SK-N-SH (cell line): ENCODE measurements around the gene KRTAP21-1. TPM values are rescaled to one million over a fixed set of nuclear protein-coding genes. Genes with fewer than 3 reads are reported as not detected.
"Not testable (repeated sequence)": the region's sequence is repeated elsewhere in the genome, so short reads cannot be mapped to it uniquely, and the experiment has no call there.

Source experiments
- CTCF ChIA-PET: fragments of 300-600, 350-600 bp; formaldehyde crosslinking; extraction: SDS; loops from one replicate; lab custom pipeline; 2021; lab: Yijun Ruan, JAX
- POLR2A ChIA-PET: fragments of 350-600 bp; sonication (Branson Sonifier 250); formaldehyde crosslinking; extraction: SDS; loops from one replicate; lab custom pipeline; 2020; ENCODE audit warnings: antibody characterized with exemption, inconsistent platforms; lab: Yijun Ruan, JAX
- DNase-seq: peaks from one replicate; pipeline ENCODE4 v3.0.0; 2012
- H2AFZ ChIP-seq: fragments of 200-600 bp; sonication (generic); 2 replicates; pipeline ENCODE4 v1.8.1; 2016; ENCODE audit warnings: antibody characterized with exemption, mild to moderate bottlenecking, low read depth
- H3F3A ChIP-seq: fragments of 200-600 bp; sonication (generic); replicated peaks from 2 replicates; pipeline ENCODE3; 2016; ENCODE audit warnings: antibody characterized with exemption, mild to moderate bottlenecking; ENCODE audit not compliant: insufficient read depth
- H3K27ac ChIP-seq, 2 experiments: fragments of 200-500 bp in 1 of 2; fragments of 200-600 bp in 1 of 2; sonication (Bioruptor generic) in 1 of 2; sonication (generic), shearing (Covaris generic) in 1 of 2; 2 replicates each; pipeline versions ENCODE4 v1.5.1 to v1.6.1; 2014 to 2016; ENCODE audit warnings: low read depth in 2 of 2, inconsistent platforms in 1 of 2, low read length in 1 of 2, mild to moderate bottlenecking in 1 of 2, mixed read lengths in 1 of 2
- H3K27me3 ChIP-seq: fragments of 200-600 bp; sonication (generic), shearing (Covaris generic); 2 replicates; pipeline ENCODE4 v1.6.1; 2016; ENCODE audit warnings: mixed run types; ENCODE audit not compliant: insufficient read depth
- H3K36me3 ChIP-seq, 2 experiments: fragments of 200-500 bp in 1 of 2; fragments of 200-600 bp in 1 of 2; sonication (Bioruptor generic) in 1 of 2; sonication (generic) in 1 of 2; replicated peaks in 1 of 2; 2 replicates each; pipeline versions ENCODE3 to v1.5.1; 2014 to 2016; ENCODE audit warnings: low read length in 1 of 2, mild to moderate bottlenecking in 1 of 2; ENCODE audit not compliant: insufficient read depth in 2 of 2, control insufficient read depth in 1 of 2
- H3K4me1 ChIP-seq, 2 experiments: fragments of 200-500 bp in 1 of 2; fragments of 200-600 bp in 1 of 2; sonication (Bioruptor generic) in 1 of 2; sonication (generic), shearing (Covaris generic) in 1 of 2; 2 replicates each; pipeline versions ENCODE4 v1.5.1 to v1.6.1; 2014 to 2016; ENCODE audit warnings: low read depth in 1 of 2, low read length in 1 of 2, mixed run types in 1 of 2; ENCODE audit not compliant: insufficient read depth in 2 of 2, control insufficient read depth in 1 of 2
- H3K4me2 ChIP-seq: fragments of 200-600 bp; sonication (generic), shearing (Covaris generic); 2 replicates; pipeline ENCODE4 v1.6.1; 2017; ENCODE audit warnings: mixed run types
- H3K4me3 ChIP-seq, 2 experiments: fragments of 200-500 bp in 1 of 2; fragments of 200-600 bp in 1 of 2; sonication (Bioruptor generic) in 1 of 2; sonication (generic), shearing (Covaris generic) in 1 of 2; 2 replicates each; pipeline versions ENCODE4 v1.5.1 to v1.8.1; 2014 to 2016; ENCODE audit warnings: low read depth in 2 of 2, inconsistent platforms in 1 of 2, low read length in 1 of 2, mild to moderate bottlenecking in 1 of 2, mixed read lengths in 1 of 2, moderate library complexity in 1 of 2
- H3K79me2 ChIP-seq: fragments of 200-600 bp; sonication (generic); 2 replicates; pipeline ENCODE4 v1.8.1; 2017; ENCODE audit warnings: mild to moderate bottlenecking; ENCODE audit not compliant: insufficient read depth
- H3K9ac ChIP-seq: fragments of 200-600 bp; sonication (generic); 2 replicates; pipeline ENCODE4 v1.6.1; 2017; ENCODE audit warnings: mixed run types
- H3K9me2 ChIP-seq: fragments of 200-600 bp; sonication (generic); 2 replicates; pipeline ENCODE4 v1.6.1; 2017; ENCODE audit warnings: mixed run types
- H3K9me3 ChIP-seq: fragments of 200-600 bp; sonication (generic); 2 replicates; pipeline ENCODE4 v1.6.1; 2017; ENCODE audit warnings: mixed run types, mild to moderate bottlenecking, moderate library complexity
- H4K20me1 ChIP-seq: fragments of 200-600 bp; sonication (generic); 2 replicates; pipeline ENCODE4 v1.6.1; 2017; ENCODE audit warnings: mild to moderate bottlenecking, mixed run types; ENCODE audit not compliant: insufficient read depth
- CTCF ChIP-seq: fragments of 200-600 bp; sonication (generic); IDR thresholded peaks from 2 replicates; pipeline ENCODE4 v1.6.1; 2017; ENCODE audit warnings: antibody characterized with exemption, mild to moderate bottlenecking, moderate library complexity
- EP300 ChIP-seq, 2 experiments: IDR thresholded peaks; 2 replicates each; pipeline versions ENCODE4 v1.4.0 to v1.6.1; 2012; ENCODE audit warnings: borderline replicate concordance in 1 of 2, low read depth in 1 of 2, low read length in 1 of 2
- FOSL2 ChIP-seq: IDR thresholded peaks from 2 replicates; pipeline ENCODE4 v1.4.0; 2012; ENCODE audit warnings: low read depth, mild to moderate bottlenecking, moderate library complexity, borderline replicate concordance
- FOXM1 ChIP-seq: IDR thresholded peaks from 2 replicates; pipeline ENCODE4 v1.4.0; 2012; ENCODE audit warnings: low read depth, mild to moderate bottlenecking
- IRF3 ChIP-seq: fragments of 150-350 bp; IDR thresholded peaks from 2 replicates; pipeline ENCODE4 v1.6.1; 2016; ENCODE audit warnings: mild to moderate bottlenecking, low read depth, low read length
- PBX3 ChIP-seq: IDR thresholded peaks from 2 replicates; pipeline ENCODE4; 2012
- RXRA ChIP-seq: IDR thresholded peaks from 2 replicates; pipeline ENCODE4 v1.4.0; 2012; ENCODE audit warnings: low read depth, mild to moderate bottlenecking, borderline replicate concordance
- SMC3 ChIP-seq: IDR thresholded peaks from 2 replicates; pipeline ENCODE4 v1.6.1; 2012; ENCODE audit warnings: low read depth, low read length, improper control_type of control experiment
- TAF1 ChIP-seq: IDR thresholded peaks from 2 replicates; pipeline ENCODE4 v1.6.1; 2012; ENCODE audit warnings: low read depth, mild to moderate bottlenecking, low read length, moderate library complexity, borderline replicate concordance
- USF2 ChIP-seq: fragments of 150-350 bp; IDR thresholded peaks from 2 replicates; pipeline ENCODE4 v1.6.1; 2017; ENCODE audit warnings: antibody characterized with exemption, low read length, low read depth, borderline replicate concordance
- YY1 ChIP-seq: IDR thresholded peaks from 2 replicates; pipeline ENCODE4 v1.4.0; 2012; ENCODE audit warnings: low read depth, mild to moderate bottlenecking
- WGBS: methylation state at CpG from one replicate; pipeline ENCODE4 v1.1.6; 2017; ENCODE audit warnings: low lambda C conversion rate; 5-methylcytosine and 5-hydroxymethylcytosine counted together
- polyA plus RNA-seq, 3 experiments: library from polyadenylated mRNA; depleted of rRNA; stranded (reverse); fragments of >200 nt; gene quantifications; 2 replicates each; pipeline ENCODE4 v1.2.3, GENCODE V29; 2012

The KRTAP21-1 gene
- polyA plus RNA-seq (2012; rRNA removed), result not detected in 2 replicates
- polyA plus RNA-seq (2012; cell fraction: cytosol; rRNA removed), result not detected in 2 replicates
- polyA plus RNA-seq (2012; cell fraction: nucleus; rRNA removed), result not detected in 2 replicates

GRCh38 chr21:30755328-30755727 lies at the start of gene KRTAP21-1:
Gene KRTAP21-1, minus strand, starts transcription at chr21:30755428. Its CDS starts 50 bp downstream, at chr21:30755378.
- H3K27me3 ChIP-seq, H2AFZ ChIP-seq, H3K9me3 ChIP-seq, CTCF ChIA-PET, H3K4me1 ChIP-seq, H3K36me3 ChIP-seq, H3F3A ChIP-seq, H3K79me2 ChIP-seq, H3K27ac ChIP-seq, DNase-seq, H4K20me1 ChIP-seq, H3K9ac ChIP-seq, H3K4me2 ChIP-seq, H3K9me2 ChIP-seq, POLR2A ChIA-PET, H3K4me3 ChIP-seq: not testable (repeated sequence)
- 10% methylated on average over 2 of the region's 2 CpGs for WGBS

GRCh38 chr21:30800605-30801004 lies 45.4 kb upstream of the KRTAP21-1 start:
- no peaks in the 10 kb centered on the region; the same call in 1 of the 2 replicates for H3K27me3 ChIP-seq
- DNase-seq, result no peak

More at GRCh38 chr21:30800605-30801004, 45.4 kb upstream of the KRTAP21-1 start:
- Histone ChIP-seq H4K20me1 (no peaks in the 10 kb centered on the region), H3K36me3 (no peaks in the 10 kb centered on the region), H3K4me3 (no peak overlapping the region), H3K4me2 (no peak overlapping the region), H3K4me1 (no peaks in the 10 kb centered on the region), H3K9ac (no peak overlapping the region), H3F3A (no peaks in the 10 kb centered on the region), H3K27ac (no peak overlapping the region)
- WGBS, result 0% methylated on average over 1 of the region's 1 CpG
- TF ChIP-seq RXRA, result no peak
- no peak for TF ChIP-seq CTCF
- TF ChIP-seq TAF1, result no peak
- no peak for TF ChIP-seq IRF3
- no peak for TF ChIP-seq SMC3
- TF ChIP-seq USF2, result no peak
- TF ChIP-seq FOXM1, result no peak
- no peak for TF ChIP-seq YY1
- no peak for TF ChIP-seq FOSL2
- no peak for TF ChIP-seq PBX3
- TF ChIP-seq EP300 (IDR thresholded peaks at IDR 0.05; ENCODE audit: borderline replicate concordance in 1 of 2, low read depth in 1 of 2, low read length in 1 of 2), result no peak
- TF ChIP-seq, all 33 proteins: peak for 0
- CTCF ChIA-PET, result no interaction called here
- Histone ChIP-seq H3K79me2 (no peaks in the 10 kb centered on the region), H3K9me2 (no peaks in the 10 kb centered on the region), H3K9me3 (no peaks in the 10 kb centered on the region), H2AFZ (no peak overlapping the region)
- POLR2A ChIA-PET, result no interaction called here
